HepG2 (cell line): ENCODE results near the gene HTRA2. TPM values are rescaled to one million over a fixed set of nuclear protein-coding genes. Genes with fewer than 3 reads are reported as not detected.

Source experiments
- ATAC-seq: fragments of 200-7000 bp; cut with Tn5 transposase; 3 replicates; pipeline ENCODE4 v1.9.1; 2020; ENCODE audit warnings: mild to moderate bottlenecking, moderate library complexity
- BruUV-seq: library from RNA; stranded (reverse); fragments of 400-500 nt; replicated peaks from 2 replicates; lab custom pipeline; 2021; lab: Mats Ljungman, UMichigan
- CTCF ChIA-PET: fragments of 300-600 bp; formaldehyde crosslinking; extraction: SDS; loops from one replicate; lab custom pipeline; 2021; ENCODE audit warnings: low total read pairs, inconsistent platforms, low intra/inter-chr PET ratio; lab: Yijun Ruan, JAX
- POLR2A ChIA-PET: fragments of 350-600 bp; sonication (Branson Sonifier 250); formaldehyde crosslinking; loops from one replicate; lab custom pipeline; 2020; ENCODE audit warnings: antibody characterized with exemption, inconsistent platforms; lab: Yijun Ruan, JAX
- DNase-seq: peaks from one replicate; pipeline ENCODE4 v3.0.0-alpha.2; 2015; ENCODE audit warnings: low spot score
- FAIRE-seq: peaks from 3 replicates; lab custom pipeline; 2011; peaks lifted over from hg19 to GRCh38; lab: Jason Lieb, UNC
- H2AFZ ChIP-seq: one replicate; pipeline ENCODE4 v1.6.1; 2011; ENCODE audit warnings: low read length, inconsistent platforms
- H3K27ac ChIP-seq: fragments of 300-600 bp; 3 replicates; pipeline ENCODE4 v1.8.0; 2011; ENCODE audit warnings: mixed run types, mild to moderate bottlenecking, mixed read lengths, low read length, inconsistent platforms; ENCODE audit not compliant: insufficient read depth; ENCODE audit errors: extremely low read length
- H3K27me3 ChIP-seq, 2 experiments: fragments of 200-600 bp in 1 of 2; 2 replicates in 1 of 2; 3 replicates in 1 of 2; pipeline versions ENCODE4 v1.6.0 to v1.8.0; 2011; ENCODE audit warnings: low read length in 2 of 2, mild to moderate bottlenecking in 2 of 2, moderate library complexity in 2 of 2, inconsistent platforms in 1 of 2; ENCODE audit not compliant: insufficient read depth in 2 of 2, control insufficient read depth in 1 of 2
- H3K36me3 ChIP-seq, 2 experiments: fragments of 200-600 bp in 1 of 2; replicated peaks in 1 of 2; 2 replicates in 1 of 2; 3 replicates in 1 of 2; pipeline versions ENCODE4 v1.5.1 to v1.8.0; 2011; ENCODE audit warnings: low read length in 2 of 2, inconsistent platforms in 1 of 2; ENCODE audit not compliant: insufficient read depth in 2 of 2, control insufficient read depth in 1 of 2
- H3K4me1 ChIP-seq: 2 replicates; pipeline ENCODE4 v1.5.1; 2012; ENCODE audit warnings: low read length, inconsistent platforms; ENCODE audit not compliant: insufficient read depth
- H3K4me2 ChIP-seq: 2 replicates; pipeline ENCODE4 v1.6.0; 2011; ENCODE audit warnings: low read depth, low read length, inconsistent platforms
- H3K4me3 ChIP-seq, 3 experiments: fragments of 200-600 bp in 1 of 3; sonication (generic), shearing (Covaris generic) in 1 of 3; replicated peaks in 1 of 3; 2 replicates each; pipeline ENCODE4 v1.5.1; 2011 to 2016; ENCODE audit warnings: low read length in 3 of 3, inconsistent platforms in 2 of 3, low read depth in 2 of 3, mild to moderate bottlenecking in 2 of 3, control low read depth in 1 of 3, mixed read lengths in 1 of 3; ENCODE audit not compliant: insufficient read depth in 1 of 3
- H3K79me2 ChIP-seq: one replicate; pipeline ENCODE4 v1.6.1; 2011; ENCODE audit warnings: low read length, inconsistent platforms; ENCODE audit not compliant: insufficient read depth
- H3K9ac ChIP-seq: 2 replicates; pipeline ENCODE4 v1.6.0; 2011; ENCODE audit warnings: mild to moderate bottlenecking, low read depth, low read length, inconsistent platforms; ENCODE audit not compliant: insufficient read depth
- H3K9me3 ChIP-seq: 2 replicates; pipeline ENCODE4 v1.5.1; 2012; ENCODE audit warnings: mild to moderate bottlenecking, low read length
- H4K20me1 ChIP-seq: 2 replicates; pipeline ENCODE4 v1.6.0; 2011; ENCODE audit warnings: inconsistent platforms, mild to moderate bottlenecking, low read length, moderate library complexity; ENCODE audit not compliant: insufficient read depth
- AGO1 ChIP-seq: fragments of 200-400 bp; formaldehyde crosslinking; IDR thresholded peaks from 2 replicates; pipeline ENCODE4 v1.6.1; 2017; ENCODE audit warnings: mild to moderate bottlenecking, low read depth, low read length, moderate library complexity; ENCODE audit not compliant: poor library complexity, severe bottlenecking
- ATF7 ChIP-seq, 2 experiments: fragments of 450-650 bp in 1 of 2; sonication (generic) in 1 of 2; formaldehyde crosslinking in 1 of 2; IDR thresholded peaks; 2 replicates each; pipeline versions ENCODE4 v1.4.0 to v1.6.1; 2016 to 2020; ENCODE audit warnings: antibody characterized with exemption in 1 of 2, mild to moderate bottlenecking in 1 of 2, missing genetic modification reagents in 1 of 2
- BATF2 ChIP-seq: sonication (generic); formaldehyde crosslinking; IDR thresholded peaks from 2 replicates; pipeline ENCODE4 v1.8.0; 2022; ENCODE audit warnings: mild to moderate bottlenecking, missing genetic modification reagents, moderate library complexity
- BCL3 ChIP-seq: sonication (generic); formaldehyde crosslinking; IDR thresholded peaks from 2 replicates; pipeline ENCODE4 v1.5.1; 2020; ENCODE audit warnings: mild to moderate bottlenecking, missing genetic modification reagents, moderate library complexity
- FOXP4 ChIP-seq: sonication (generic); formaldehyde crosslinking; IDR thresholded peaks from 2 replicates; pipeline ENCODE4 v1.4.0; 2020; ENCODE audit warnings: missing genetic modification reagents
- HNRNPL ChIP-seq: fragments of 200-400 bp; formaldehyde crosslinking; IDR thresholded peaks from 2 replicates; pipeline ENCODE4 v1.6.1; 2017; ENCODE audit warnings: mild to moderate bottlenecking, low read depth, low read length
- NFKB2 ChIP-seq: sonication (generic); formaldehyde crosslinking; IDR thresholded peaks from 2 replicates; pipeline ENCODE4 v1.4.0; 2020; ENCODE audit warnings: missing genetic modification reagents, borderline replicate concordance
- PATZ1 ChIP-seq: sonication (generic); formaldehyde crosslinking; IDR thresholded peaks from 2 replicates; pipeline ENCODE4 v1.4.0; 2020; ENCODE audit warnings: missing genetic modification reagents
- TAF1 ChIP-seq: sonication (generic); formaldehyde crosslinking; IDR thresholded peaks from 2 replicates; pipeline ENCODE4 v1.4.0; 2020; ENCODE audit warnings: missing genetic modification reagents
- XBP1 ChIP-seq: sonication (generic); formaldehyde crosslinking; IDR thresholded peaks from 2 replicates; pipeline ENCODE4 v1.5.0; 2020; ENCODE audit warnings: missing genetic modification reagents
- ZFX ChIP-seq: sonication (generic); formaldehyde crosslinking; IDR thresholded peaks from 2 replicates; pipeline ENCODE4 v1.4.0; 2020; ENCODE audit warnings: mild to moderate bottlenecking, low read depth, missing genetic modification reagents, moderate library complexity
- ZNF17 ChIP-seq: sonication (generic); formaldehyde crosslinking; IDR thresholded peaks from 2 replicates; pipeline ENCODE4 v1.5.0; 2020; ENCODE audit warnings: mild to moderate bottlenecking, missing genetic modification reagents
- ZNF205 ChIP-seq: IDR thresholded peaks from 2 replicates; pipeline ENCODE4 v1.6.1; 2018; ENCODE audit warnings: missing biosample characterization, missing genetic modification reagents
- ZNF24 ChIP-seq: fragments of 450-650 bp; IDR thresholded peaks from 2 replicates; pipeline ENCODE4 v1.6.1; 2017; ENCODE audit warnings: antibody characterized with exemption, mild to moderate bottlenecking
- ZNF30 ChIP-seq: sonication (generic); formaldehyde crosslinking; IDR thresholded peaks from 2 replicates; pipeline ENCODE4 v1.5.0; 2020; ENCODE audit warnings: mild to moderate bottlenecking, missing genetic modification reagents
- ZNF317 ChIP-seq: sonication (generic); formaldehyde crosslinking; IDR thresholded peaks from 2 replicates; pipeline ENCODE4 v1.5.0; 2020; ENCODE audit warnings: mild to moderate bottlenecking, missing genetic modification reagents
- WGBS: methylation state at CpG from one replicate; pipeline ENCODE4 v1.1.6; 2017; ENCODE audit warnings: low lambda C conversion rate; 5-methylcytosine and 5-hydroxymethylcytosine counted together
- in situ Hi-C: cut with HindIII; loops from 2 replicates; pipeline ENCODE4 v1.10.0; 2017; ENCODE audit warnings: low pct_unique_long_range_greater_than_20kb; ENCODE audit not compliant: extremely low pct_ligation_motif_present
- intact Hi-C: fragments of 100-400 bp; cut with micrococcal nuclease; formaldehyde crosslinking; loops from one replicate; pipeline ENCODE4 v1.10.0; 2022; ENCODE audit not compliant: unreplicated experiment
- polyA plus RNA-seq, 8 experiments: library from polyadenylated mRNA; depleted of rRNA in 3 of 8; stranded (reverse) in 7 of 8; unstranded in 1 of 8; fragments of >200 nt; fragmentation: Illumina TruSeq in 4 of 8; extraction: Trizol in 4 of 8; gene quantifications; 2 replicates each; pipeline versions ENCODE4 v1.2.1 to v1.2.3, GENCODE V29; 2011 to 2016; ENCODE audit warnings: low read depth in 4 of 8, missing spikeins in 1 of 8, mixed read lengths in 1 of 8; ENCODE audit not compliant: insufficient read depth in 1 of 8
- total RNA-seq, 5 experiments: library from RNA; depleted of rRNA; stranded (reverse); fragments of >200 nt; fragmentation: Illumina TruSeq; extraction: Trizol; gene quantifications; 2 replicates each; pipeline ENCODE4 v1.2.3, GENCODE V29; 2016; ENCODE audit warnings: low read depth in 1 of 5

HTRA2 gene
- total and polyA plus RNA-seq, 2 of the 13 experiments (the other 11 are each of a cell fraction or from before 2014, with no cell fraction given) = 47.7 to 50.3 TPM

GRCh38 chr2:74552914-74553811 lies 23.4 kb downstream of the HTRA2 start:
- H4K20me1 ChIP-seq = no peaks in the 10 kb centered on the region
- H3K4me3 ChIP-seq = peak overlapping the region; percentile 62 to 69 (median 69)
- H3K27me3 ChIP-seq = peaks cover 3 to 17% of the 10 kb centered on the region in 2 experiments; a peak in 2 of 5 replicates
- ATAC-seq (peak; percentile 37), FAIRE-seq (no peak), DNase-seq (no peak)
- no peaks in the 10 kb centered on the region for H3K36me3 ChIP-seq
- ChIA-PET CTCF (no interaction called here), POLR2A (interaction anchor here (1.5 to 1.7 kb wide), 2 partner anchors 46 to 71 kb away, joined by 4 read pairs; partner anchors contain the start of genes CCDC142, PCGF1 and TTC31)
- no peaks in the 10 kb centered on the region for H3K9me3 ChIP-seq
- no TSS peak for BruUV-seq
- H2AFZ ChIP-seq = peak overlapping the region; percentile 31
- peak overlapping the region; percentile 92 for H3K4me2 ChIP-seq
- H3K27ac ChIP-seq = no peak overlapping the region
- 7% methylated on average over 20 of the region's 27 CpGs for WGBS
- no peaks in the 10 kb centered on the region for H3K79me2 ChIP-seq
- in situ Hi-C loops = no loop called here
- peaks cover 68% of the 10 kb centered on the region for H3K4me1 ChIP-seq
- H3K9ac ChIP-seq = peak overlapping the region; percentile 42
- intact Hi-C loops = no loop called here
- TF ChIP-seq ZFX (CRISPR knock-in tag) (no peak; the same call in 1 of the 2 replicates), ZNF17 (0 out of 2 replicates have a peak, but pooled peaks have one; percentile 28), ZNF205 (peak; percentile 73), FOXP4 (CRISPR knock-in tag) (0 out of 2 replicates have a peak, but pooled peaks have one; percentile 19), BATF2 (CRISPR knock-in tag) (no peak), ZNF317 (CRISPR knock-in tag) (0 out of 2 replicates have a peak, but pooled peaks have one; percentile 28), ATF7 (IDR thresholded peaks at IDR 0.05) (no peak), ATF7 (CRISPR knock-in tag; IDR thresholded peaks at IDR 0.05) (peak; percentile 55; the same call in 1 of the 2 replicates), ZNF24 (no peak), HNRNPL (peak; percentile 83), AGO1 (no peak), TAF1 (peak; percentile 29; the same call in 1 of the 2 replicates), NFKB2 (CRISPR knock-in tag) (peak; percentile 70; the same call in 1 of the 2 replicates), BCL3 (CRISPR knock-in tag) (peak; percentile 72; the same call in 1 of the 2 replicates), PATZ1 (CRISPR knock-in tag) (peak; percentile 47), ZNF30 (CRISPR knock-in tag) (0 out of 2 replicates have a peak, but pooled peaks have one; percentile 20), XBP1 (CRISPR knock-in tag) (no peak)
